Right atrium auricular region (tissue), 2 donors: ENCODE data around the gene NSD1. TPM values are rescaled to one million over a fixed set of nuclear protein-coding genes. Genes with fewer than 3 reads are reported as not detected.

Source experiments
- DNase-seq: peaks from one replicate; pipeline ENCODE4 v3.0.0-alpha.2; 2019; ENCODE audit warnings: low spot score
- H3K27ac ChIP-seq, 2 donors: fragments of 200-600 bp; sonication (generic); 1 replicate in 1 of 2; 2 replicates in 1 of 2; pipeline ENCODE4 v1.5.1; 2016 to 2019
- H3K27me3 ChIP-seq, 2 donors: fragments of 200-600 bp; sonication (generic); one replicate each; pipeline versions ENCODE4 v1.5.1 to v1.6.0; 2017 to 2019
- H3K36me3 ChIP-seq: fragments of 200-600 bp; sonication (generic); one replicate; pipeline ENCODE4 v1.5.1; 2016
- H3K4me1 ChIP-seq, 2 donors: fragments of 200-600 bp; sonication (generic); one replicate each; pipeline versions ENCODE4 v1.5.1 to v1.6.0; 2017 to 2019
- H3K4me3 ChIP-seq, 2 donors: fragments of 200-600 bp; sonication (generic); 1 replicate in 1 of 2; 2 replicates in 1 of 2; pipeline ENCODE4 v1.5.1; 2017 to 2019; ENCODE audit warnings: mild to moderate bottlenecking in 1 of 2, moderate library complexity in 1 of 2
- H3K9me3 ChIP-seq, 2 donors: fragments of 200-600 bp; sonication (generic); one replicate each; pipeline ENCODE4 v1.5.1; 2019
- CTCF ChIP-seq, 2 donors: fragments of 200-600 bp; sonication (generic); IDR thresholded peaks; one replicate each; pipeline ENCODE4 v1.5.1; 2019; ENCODE audit warnings: antibody characterized with exemption in 2 of 2
- total RNA-seq, 2 donors: library from RNA; depleted of rRNA; stranded (reverse); fragments of >200 nt; gene quantifications; one replicate each; pipeline ENCODE4 v1.1.0, GENCODE V29; 2016

NSD1 gene
- total RNA-seq, 2 donors from 2014 or later = 25.4 to 26.7 TPM

GRCh38 chr5:177299697-177300096 is 166.1 kb downstream of the NSD1 start:
- TF ChIP-seq CTCF (IDR thresholded peaks at IDR 0.05) = no peak
- DNase-seq = no peak
- no peaks in the 10 kb centered on the region for H3K27me3 ChIP-seq
- H3K4me3 ChIP-seq = no peak overlapping the region
- H3K36me3 ChIP-seq = peaks cover 16% of the 10 kb centered on the region
- H3K9me3 ChIP-seq = no peaks in the 10 kb centered on the region
- H3K4me1 ChIP-seq = peaks cover 0 to 61% of the 10 kb centered on the region in 2 donors
- peak overlapping the region; percentile 19 to 61 for H3K27ac ChIP-seq

- peak in 1 of 2 donors; percentile 29 for TF ChIP-seq CTCF (IDR thresholded peaks at IDR 0.05)
- Histone ChIP-seq H3K27me3 (no peaks in the 10 kb centered on the region), H3K9me3 (no peaks in the 10 kb centered on the region), H3K4me3 (no peak overlapping the region), H3K4me1 (peaks cover 0 to 68% of the 10 kb centered on the region in 2 donors), H3K27ac (peak overlapping the region; percentile 19 to 61), H3K36me3 (peaks cover 15% of the 10 kb centered on the region)
- DNase-seq = peak; percentile 51
Measured at GRCh38 chr5:177300236-177300880, 166.8 kb downstream of the NSD1 start.

GRCh38 chr5:177300951-177301350 is 167.4 kb downstream of the NSD1 start:
- no peak for TF ChIP-seq CTCF (IDR thresholded peaks at IDR 0.05)

GRCh38 chr5:177301503-177302165 is 168.1 kb downstream of the NSD1 start:
- H3K27ac ChIP-seq = no peak overlapping the region
- no peak overlapping the region for H3K4me3 ChIP-seq
- H3K4me1 ChIP-seq = peaks cover 0 to 57% of the 10 kb centered on the region in 2 donors
- DNase-seq = no peak
- H3K36me3 ChIP-seq = peaks cover 14% of the 10 kb centered on the region
- no peaks in the 10 kb centered on the region for H3K9me3 ChIP-seq
- TF ChIP-seq CTCF (IDR thresholded peaks at IDR 0.05) = no peak
- no peaks in the 10 kb centered on the region for H3K27me3 ChIP-seq

More at GRCh38 chr5:177300951-177301350, 167.4 kb downstream of the NSD1 start:
- peaks cover 15% of the 10 kb centered on the region for H3K36me3 ChIP-seq
- no peaks in the 10 kb centered on the region for H3K9me3 ChIP-seq
- no peak overlapping the region for H3K4me3 ChIP-seq
- H3K4me1 ChIP-seq = peaks cover 0 to 63% of the 10 kb centered on the region in 2 donors
- peak overlapping the region; percentile 19 to 61 for H3K27ac ChIP-seq
- DNase-seq = no peak
- no peaks in the 10 kb centered on the region for H3K27me3 ChIP-seq

- no peak for TF ChIP-seq CTCF (IDR thresholded peaks at IDR 0.05)
- Histone ChIP-seq H3K36me3 (peaks cover 14% of the 10 kb centered on the region), H3K9me3 (no peaks in the 10 kb centered on the region), H3K27ac (peak overlapping the region; percentile 85), H3K27me3 (no peaks in the 10 kb centered on the region), H3K4me3 (peak overlapping the region; percentile 90 to 96), H3K4me1 (peaks cover 0 to 53% of the 10 kb centered on the region in 2 donors)
- peak; percentile 56 for DNase-seq
Measured at GRCh38 chr5:177302354-177303110, 169.0 kb downstream of the NSD1 start.
